HCT116 (cell line): ENCODE results near the gene AMZ1. TPM values are rescaled to one million over a fixed set of nuclear protein-coding genes. Genes with fewer than 3 reads are reported as not detected.

ENCODE experiments used
- ATAC-seq: fragments of 200-7000 bp; cut with Tn5 transposase; 2 replicates; pipeline ENCODE4 v1.9.1; 2020; ENCODE audit warnings: mild to moderate bottlenecking, moderate library complexity
- BruUV-seq: library from RNA; stranded (reverse); fragments of 400-500 nt; replicated peaks from 2 replicates; lab custom pipeline; 2021; lab: Mats Ljungman, UMichigan
- CTCF ChIA-PET: fragments of 300-600 bp; sonication (Branson Sonifier 250); formaldehyde crosslinking; loops from one replicate; lab custom pipeline; 2021; ENCODE audit warnings: antibody characterized with exemption; lab: Charles Lee
- POLR2A ChIA-PET: fragments of 300-600, 350-600 bp; sonication (Branson Sonifier 250); formaldehyde crosslinking; loops from one replicate; lab custom pipeline; 2021; ENCODE audit warnings: antibody characterized with exemption; lab: Charles Lee
- RAD21 ChIA-PET, 2 experiments: fragments of 300-600 bp; sonication (Branson Sonifier 250); formaldehyde crosslinking; loops; one replicate each; lab custom pipeline; 2023; ENCODE audit warnings: low total read pairs in 2 of 2; ENCODE audit not compliant: uncharacterized antibody in 2 of 2, unreplicated experiment in 2 of 2, low non-redundant PET in 1 of 2; lab: Charles Lee
- DNase-seq: peaks from one replicate; pipeline ENCODE4 v3.0.0-alpha.2; 2010; ENCODE audit warnings: low read depth, low spot score
- H2AFZ ChIP-seq: fragments of 200-600 bp; shearing (Covaris generic), sonication (generic); 2 replicates; pipeline ENCODE4 v1.6.1; 2017; ENCODE audit warnings: low read depth, mixed run types, mixed read lengths, antibody characterized with exemption, low read length; ENCODE audit not compliant: poor library complexity, severe bottlenecking
- H3K27ac ChIP-seq: 2 replicates; pipeline ENCODE4 v1.5.1; 2012; ENCODE audit warnings: low read depth, low read length
- H3K27me3 ChIP-seq: fragments of 200-600 bp; sonication (generic); 2 replicates; pipeline ENCODE4 v1.6.1; 2016; ENCODE audit warnings: mixed run types, low read length, mixed read lengths; ENCODE audit not compliant: insufficient read depth
- H3K36me3 ChIP-seq, 2 experiments: fragments of 200-500 bp in 1 of 2; fragments of 200-600 bp in 1 of 2; sonication (Bioruptor generic) in 1 of 2; sonication (generic) in 1 of 2; 2 replicates each; pipeline versions ENCODE4 v1.5.1 to v1.6.1; 2014 to 2016; ENCODE audit warnings: low read length in 2 of 2, inconsistent platforms in 1 of 2, mixed read lengths in 1 of 2, mixed run types in 1 of 2; ENCODE audit not compliant: insufficient read depth in 2 of 2, control insufficient read depth in 1 of 2
- H3K4me1 ChIP-seq, 2 experiments: fragments of 200-600 bp in 1 of 2; sonication (generic) in 1 of 2; 2 replicates each; pipeline versions ENCODE4 v1.5.1 to v1.6.1; 2012 to 2017; ENCODE audit warnings: low read length in 2 of 2, inconsistent platforms in 1 of 2, mild to moderate bottlenecking in 1 of 2, mixed read lengths in 1 of 2, mixed run types in 1 of 2, moderate library complexity in 1 of 2; ENCODE audit not compliant: insufficient read depth in 2 of 2, control insufficient read depth in 1 of 2
- H3K4me2 ChIP-seq: fragments of 200-600 bp; sonication (generic); 2 replicates; pipeline ENCODE4 v1.6.1; 2017; ENCODE audit warnings: mixed run types, low read length, mixed read lengths
- H3K4me3 ChIP-seq, 2 experiments: fragments of 200-600 bp in 1 of 2; sonication (generic) in 1 of 2; replicated peaks in 1 of 2; 2 replicates each; pipeline ENCODE4 v1.5.1; 2011 to 2016; ENCODE audit warnings: low read length in 2 of 2, control low read depth in 1 of 2, low read depth in 1 of 2, mild to moderate bottlenecking in 1 of 2, mixed read lengths in 1 of 2, mixed run types in 1 of 2
- H3K79me2 ChIP-seq: fragments of 200-600 bp; sonication (generic); 2 replicates; pipeline ENCODE4 v1.6.1; 2017; ENCODE audit warnings: mild to moderate bottlenecking, mixed run types, low read length, moderate library complexity, mixed read lengths; ENCODE audit not compliant: insufficient read depth
- H3K9ac ChIP-seq: fragments of 200-600 bp; sonication (generic); 2 replicates; pipeline ENCODE4 v1.6.1; 2016; ENCODE audit warnings: low read length, mixed read lengths
- H3K9me2 ChIP-seq: fragments of 200-600 bp; sonication (generic), shearing (Covaris generic); 2 replicates; pipeline ENCODE4 v1.6.1; 2017; ENCODE audit warnings: mixed run types, mild to moderate bottlenecking, moderate library complexity; ENCODE audit not compliant: insufficient read depth
- H3K9me3 ChIP-seq, 2 experiments: fragments of 200-500 bp in 1 of 2; fragments of 200-600 bp in 1 of 2; sonication (Bioruptor generic) in 1 of 2; sonication (generic) in 1 of 2; 2 replicates each; pipeline ENCODE4 v1.6.1; 2014 to 2017; ENCODE audit warnings: low read length in 2 of 2, mixed read lengths in 2 of 2, inconsistent platforms in 1 of 2, low read depth in 1 of 2, mild to moderate bottlenecking in 1 of 2, mixed run types in 1 of 2, moderate library complexity in 1 of 2; ENCODE audit not compliant: control insufficient read depth in 1 of 2, insufficient read depth in 1 of 2
- H4K20me1 ChIP-seq: fragments of 200-600 bp; sonication (generic), shearing (Covaris generic); 2 replicates; pipeline ENCODE4 v1.6.1; 2017; ENCODE audit warnings: mixed run types, mild to moderate bottlenecking, moderate library complexity; ENCODE audit not compliant: insufficient read depth
- CEBPB ChIP-seq: IDR thresholded peaks from 2 replicates; pipeline ENCODE4 v1.6.1; 2012; ENCODE audit warnings: low read depth
- EGR1 ChIP-seq: IDR thresholded peaks from 2 replicates; pipeline ENCODE4 v1.6.1; 2012; ENCODE audit warnings: low read depth
- ELF1 ChIP-seq: IDR thresholded peaks from 2 replicates; pipeline ENCODE4 v1.6.1; 2012; ENCODE audit warnings: low read depth, borderline replicate concordance
- EZH2 ChIP-seq: fragments of 200-600 bp; sonication (generic); IDR thresholded peaks from 2 replicates; pipeline ENCODE4 v1.6.1; 2017; ENCODE audit warnings: antibody characterized with exemption, mixed run types
- FOSL1 ChIP-seq: IDR thresholded peaks from 2 replicates; pipeline ENCODE4 v1.6.1; 2012; ENCODE audit warnings: low read depth
- JUND ChIP-seq: IDR thresholded peaks from 2 replicates; pipeline ENCODE4 v1.6.1; 2012
- POLR2A ChIP-seq: IDR thresholded peaks from 2 replicates; pipeline ENCODE4 v1.7.0; 2011; ENCODE audit warnings: borderline replicate concordance; ENCODE audit not compliant: insufficient read depth, insufficient read length; ENCODE audit errors: extremely low read depth
- RAD21 ChIP-seq: IDR thresholded peaks from 2 replicates; pipeline ENCODE4 v1.6.1; 2012; ENCODE audit warnings: low read depth, mild to moderate bottlenecking
- SIN3A ChIP-seq: IDR thresholded peaks from 2 replicates; pipeline ENCODE4 v1.6.1; 2012; ENCODE audit warnings: low read depth
- SP1 ChIP-seq: IDR thresholded peaks from 2 replicates; pipeline ENCODE4 v1.6.1; 2012; ENCODE audit warnings: low read depth
- TCF7L2 ChIP-seq: IDR thresholded peaks from 2 replicates; pipeline ENCODE4 v1.7.0; 2011; ENCODE audit warnings: borderline replicate concordance, inconsistent platforms; ENCODE audit not compliant: insufficient read depth, insufficient read length; ENCODE audit errors: extremely low read depth
- YY1 ChIP-seq: IDR thresholded peaks from 2 replicates; pipeline ENCODE4 v1.6.1; 2011; ENCODE audit warnings: low read length, low read depth, moderate library complexity, mild to moderate bottlenecking; ENCODE audit not compliant: insufficient replicate concordance; ENCODE audit errors: extremely low read depth
- ZNF274 ChIP-seq: fragments of 200-500 bp; sonication (Bioruptor generic); IDR thresholded peaks from 2 replicates; pipeline ENCODE4 v1.6.1; 2014; ENCODE audit warnings: mild to moderate bottlenecking, low read depth, low read length, inconsistent platforms
- intact Hi-C: fragments of 100-400 bp; cut with micrococcal nuclease; formaldehyde crosslinking; loops from 2 replicates; pipeline ENCODE4 v1.10.0; 2022
- total RNA-seq: library from RNA; stranded (reverse); gene quantifications from one replicate; pipeline ENCODE4 v1.2.1, GENCODE V29; 2021; ENCODE audit not compliant: unreplicated experiment
- TF ChIP-seq, protein P1 (sequence below): IDR thresholded peaks from 2 replicates; pipeline ENCODE4 v1.6.1; 2012
- TF ChIP-seq, protein P2 (sequence below): IDR thresholded peaks from 2 replicates; pipeline ENCODE4 v1.6.1; 2012
- TF ChIP-seq, protein P3 (sequence below), 3 experiments: fragments of 200-600 bp in 1 of 3; sonication (generic) in 1 of 3; IDR thresholded peaks in 2 of 3; conservative IDR thresholded peaks in 1 of 3; 2 replicates each; pipeline ENCODE4 v1.5.1; 2012 to 2017; ENCODE audit warnings: low read depth in 2 of 3, low read length in 2 of 3, antibody characterized with exemption in 1 of 3, borderline replicate concordance in 1 of 3, control low read depth in 1 of 3, mild to moderate bottlenecking in 1 of 3, mixed read lengths in 1 of 3, mixed run types in 1 of 3, moderate library complexity in 1 of 3; ENCODE audit not compliant: insufficient read depth in 1 of 3

The AMZ1 gene
- total RNA-seq, 1 experiment from 2014 or later = not detected

DNA sequence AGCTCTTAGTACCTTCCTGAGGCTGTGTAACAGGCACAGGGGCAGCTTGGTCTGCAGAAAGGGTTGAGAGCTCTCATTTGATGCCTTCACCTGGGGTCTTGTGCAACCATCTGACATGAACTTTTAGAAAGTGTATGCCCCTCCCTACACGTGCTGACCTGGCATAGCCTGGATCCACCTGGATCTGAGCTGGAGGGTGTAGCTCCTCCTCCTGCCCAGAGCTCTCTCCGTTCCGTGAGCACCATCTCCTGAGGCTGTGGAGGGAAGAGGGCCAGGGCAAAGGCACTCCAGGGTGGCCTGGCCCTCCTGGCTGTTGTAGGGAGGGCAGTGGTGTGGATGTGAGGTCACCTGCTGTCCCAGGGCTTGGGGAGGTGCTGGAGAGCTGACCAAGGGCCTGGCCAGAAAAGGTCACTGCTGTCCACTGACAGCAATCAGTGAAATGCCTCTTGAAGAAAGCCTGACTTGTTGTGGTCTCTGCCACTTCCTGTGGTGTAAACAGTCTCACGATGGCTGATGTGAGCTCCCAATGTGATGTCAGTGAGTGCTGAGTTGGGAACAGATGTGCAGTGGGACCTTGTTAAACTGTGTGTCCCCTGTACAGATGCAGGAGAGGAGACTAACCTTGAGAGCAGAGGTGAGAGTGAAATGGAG is 23.0 kb downstream of the AMZ1 start:
- BruUV-seq = no TSS peak
- H3K4me3 ChIP-seq = no peak overlapping the region
- H3K4me2 ChIP-seq = no peak overlapping the region
- RAD21 ChIA-PET = no interaction called here
- H3K27me3 ChIP-seq = no peaks in the 10 kb centered on the region
- H3K79me2 ChIP-seq = no peaks in the 10 kb centered on the region
- H3K9ac ChIP-seq = no peak overlapping the region
- no peak overlapping the region for H3K27ac ChIP-seq
- ATAC-seq = no peak
- intact Hi-C loops = no loop called here
- CTCF ChIA-PET = interaction anchor here (1.3 to 2.9 kb wide), 3 partner anchors 8 to 260 kb away, joined by 5 to 20 read pairs (median 15); no protein-coding TSS in a partner anchor
- H3K4me1 ChIP-seq = no peaks in the 10 kb centered on the region; a peak in 1 of 4 replicates
- POLR2A ChIA-PET = no interaction called here
- TF ChIP-seq POLR2A = no peak
- H2AFZ ChIP-seq = no peak overlapping the region
- DNase-seq = no peak
- no peaks in the 10 kb centered on the region for H3K9me2 ChIP-seq
- no peaks in the 10 kb centered on the region for H3K36me3 ChIP-seq
- no peaks in the 10 kb centered on the region for H4K20me1 ChIP-seq
- no peaks in the 10 kb centered on the region for H3K9me3 ChIP-seq

DNA sequence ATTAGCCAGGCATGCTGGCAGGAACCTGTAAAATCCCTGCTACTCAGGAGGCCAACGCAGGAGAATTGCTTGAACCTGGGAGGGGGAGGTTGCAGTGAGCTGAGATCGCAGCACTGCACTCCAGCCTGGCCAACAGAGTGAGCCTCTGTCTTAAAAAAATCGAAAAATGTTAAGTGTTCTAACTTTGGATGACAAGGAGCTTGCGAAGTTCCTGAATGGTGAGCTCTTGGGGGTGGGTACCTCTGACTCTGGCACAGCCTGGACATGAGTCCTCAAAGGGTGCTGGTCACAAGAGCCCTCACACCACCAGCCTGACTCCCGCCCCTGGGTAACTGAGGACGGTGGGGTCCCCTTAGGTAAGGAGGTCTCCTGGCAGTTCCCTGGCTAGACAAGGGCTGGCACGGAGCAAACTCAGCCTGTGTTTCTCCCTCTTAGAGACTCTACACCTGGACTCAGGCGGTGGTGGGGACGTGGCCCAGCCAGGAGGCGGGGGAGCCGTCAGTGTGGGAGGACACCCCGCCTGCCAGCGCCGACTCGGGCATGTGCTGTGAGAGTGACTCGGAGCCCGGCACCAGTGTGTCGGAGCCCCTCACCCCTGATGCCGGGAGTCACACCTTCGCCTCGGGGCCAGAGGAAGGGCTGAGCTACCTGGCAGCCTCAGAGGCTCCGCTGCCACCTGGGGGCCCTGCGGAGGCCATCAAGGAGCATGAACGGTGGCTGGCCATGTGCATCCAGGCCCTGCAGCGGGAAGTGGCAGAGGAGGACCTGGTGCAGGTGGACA is 24.1 kb downstream of the AMZ1 start:
- Histone ChIP-seq H3K4me3 (no peak overlapping the region), H3K9me2 (no peaks in the 10 kb centered on the region), H3K27ac (no peak overlapping the region), H3K36me3 (no peaks in the 10 kb centered on the region), H3K27me3 (no peaks in the 10 kb centered on the region), H3K9me3 (no peaks in the 10 kb centered on the region), H2AFZ (no peak overlapping the region), H4K20me1 (no peaks in the 10 kb centered on the region), H3K9ac (no peak overlapping the region), H3K4me2 (no peak overlapping the region), H3K4me1 (no peaks in the 10 kb centered on the region; a peak in 1 of 4 replicates), H3K79me2 (no peaks in the 10 kb centered on the region)
- BruUV-seq = no TSS peak
- ChIA-PET POLR2A (no interaction called here), RAD21 (no interaction called here), CTCF (no interaction called here)
- intact Hi-C loops = no loop called here
- no peak for ATAC-seq
- no peak for DNase-seq
- TF ChIP-seq SIN3A = no peak
- TF ChIP-seq, protein P1, sequence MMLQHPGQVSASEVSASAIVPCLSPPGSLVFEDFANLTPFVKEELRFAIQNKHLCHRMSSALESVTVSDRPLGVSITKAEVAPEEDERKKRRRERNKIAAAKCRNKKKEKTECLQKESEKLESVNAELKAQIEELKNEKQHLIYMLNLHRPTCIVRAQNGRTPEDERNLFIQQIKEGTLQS = no peak
- TF ChIP-seq EGR1 = no peak
- TF ChIP-seq TCF7L2 = no peak
- no peak for TF ChIP-seq YY1
- TF ChIP-seq RAD21 = no peak
- TF ChIP-seq CEBPB = no peak
- TF ChIP-seq ELF1 = no peak
- TF ChIP-seq FOSL1 = no peak
- TF ChIP-seq SP1 = no peak
- TF ChIP-seq, protein P2, sequence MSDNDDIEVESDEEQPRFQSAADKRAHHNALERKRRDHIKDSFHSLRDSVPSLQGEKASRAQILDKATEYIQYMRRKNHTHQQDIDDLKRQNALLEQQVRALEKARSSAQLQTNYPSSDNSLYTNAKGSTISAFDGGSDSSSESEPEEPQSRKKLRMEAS = no peak
- no peak for TF ChIP-seq EZH2
- TF ChIP-seq JUND = no peak
- TF ChIP-seq ZNF274 = no peak
- no peak for TF ChIP-seq POLR2A
- TF ChIP-seq, protein P3, sequence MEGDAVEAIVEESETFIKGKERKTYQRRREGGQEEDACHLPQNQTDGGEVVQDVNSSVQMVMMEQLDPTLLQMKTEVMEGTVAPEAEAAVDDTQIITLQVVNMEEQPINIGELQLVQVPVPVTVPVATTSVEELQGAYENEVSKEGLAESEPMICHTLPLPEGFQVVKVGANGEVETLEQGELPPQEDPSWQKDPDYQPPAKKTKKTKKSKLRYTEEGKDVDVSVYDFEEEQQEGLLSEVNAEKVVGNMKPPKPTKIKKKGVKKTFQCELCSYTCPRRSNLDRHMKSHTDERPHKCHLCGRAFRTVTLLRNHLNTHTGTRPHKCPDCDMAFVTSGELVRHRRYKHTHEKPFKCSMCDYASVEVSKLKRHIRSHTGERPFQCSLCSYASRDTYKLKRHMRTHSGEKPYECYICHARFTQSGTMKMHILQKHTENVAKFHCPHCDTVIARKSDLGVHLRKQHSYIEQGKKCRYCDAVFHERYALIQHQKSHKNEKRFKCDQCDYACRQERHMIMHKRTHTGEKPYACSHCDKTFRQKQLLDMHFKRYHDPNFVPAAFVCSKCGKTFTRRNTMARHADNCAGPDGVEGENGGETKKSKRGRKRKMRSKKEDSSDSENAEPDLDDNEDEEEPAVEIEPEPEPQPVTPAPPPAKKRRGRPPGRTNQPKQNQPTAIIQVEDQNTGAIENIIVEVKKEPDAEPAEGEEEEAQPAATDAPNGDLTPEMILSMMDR (IDR thresholded peaks at IDR 0.05 in 2 of 3, conservative IDR thresholded peaks at IDR 0.05 in 1 of 3; ENCODE audit: borderline replicate concordance in 1 of 3, insufficient read depth in 1 of 3, low read depth in 2 of 3, low read length in 2 of 3) = no peak
